Fibroblast of mammary gland (primary cell): ENCODE results near the gene ADPRHL1.

Experiments
- DNase-seq: peaks from one replicate; pipeline ENCODE4 v3.0.0-alpha.2; 2010; ENCODE audit warnings: low read depth
- H3K4me3 ChIP-seq: 2 replicates; pipeline ENCODE4 v1.5.1; 2011; ENCODE audit warnings: low read depth, mild to moderate bottlenecking, low read length, moderate library complexity; ENCODE audit not compliant: control insufficient read depth
- CTCF ChIP-seq: conservative IDR thresholded peaks from 2 replicates; pipeline ENCODE4 v1.5.1; 2011; ENCODE audit warnings: low read depth, low read length, inconsistent platforms; ENCODE audit not compliant: control insufficient read depth, insufficient read depth

ADPRHL1 gene

DNA sequence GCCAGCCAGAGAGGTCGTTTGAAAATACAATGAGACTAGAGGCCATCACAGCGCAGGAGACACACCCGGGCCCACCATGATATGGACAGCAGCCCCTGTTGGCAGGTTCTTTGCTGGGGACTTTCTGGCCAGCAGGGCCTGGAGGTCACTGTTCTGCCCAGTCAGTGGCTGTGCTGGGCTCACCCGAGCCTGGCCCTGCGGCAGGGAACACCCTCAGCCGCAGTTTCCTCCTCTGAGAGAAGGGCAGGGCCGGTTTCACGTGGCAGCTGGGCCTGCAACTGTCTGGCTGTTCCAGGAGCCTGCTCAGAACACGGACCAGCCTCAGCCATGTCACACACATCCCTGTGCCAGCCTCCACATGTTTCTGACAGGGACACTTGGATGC is 39.4 kb downstream of the ADPRHL1 start:
- no peak for DNase-seq
- no peak for TF ChIP-seq CTCF
- H3K4me3 ChIP-seq = no peak overlapping the region

DNA sequence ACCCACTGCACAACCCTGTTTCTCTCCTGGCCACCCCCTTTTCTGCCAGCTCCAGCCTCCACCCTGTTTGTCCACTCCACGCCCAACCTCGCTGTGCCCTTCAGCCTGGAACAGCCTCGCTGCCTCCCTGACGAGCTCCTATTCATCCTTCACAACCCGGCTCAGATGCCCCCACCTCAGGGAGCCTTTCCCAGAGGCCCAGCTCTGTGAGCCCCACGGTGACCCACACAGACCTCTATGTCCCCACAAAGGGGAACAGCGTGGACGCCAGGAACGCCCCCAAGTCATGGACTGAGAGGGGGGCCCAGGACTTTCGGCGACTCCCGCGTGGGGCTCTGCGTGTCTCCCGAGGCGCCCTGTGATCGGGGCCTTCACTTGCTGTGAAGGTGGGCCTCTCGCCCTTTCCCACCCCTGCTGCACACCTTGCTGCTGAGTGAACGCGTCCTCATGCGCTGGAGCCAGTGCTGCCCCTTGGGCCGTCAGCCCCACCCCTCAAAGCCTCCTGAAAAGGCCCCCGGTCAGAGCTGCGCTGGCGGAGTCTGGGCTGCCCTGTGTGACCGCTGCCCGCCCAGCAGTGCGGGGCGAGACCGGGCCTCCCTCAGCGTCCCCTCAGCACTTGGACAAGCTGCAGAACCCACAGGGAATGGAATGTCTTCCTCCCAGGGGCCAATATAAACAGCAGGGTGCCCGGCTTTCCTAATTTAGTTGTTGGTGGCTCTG is 40.0 kb downstream of the ADPRHL1 start:
- H3K4me3 ChIP-seq = no peak overlapping the region
- DNase-seq = no peak
- TF ChIP-seq CTCF = no peak

DNA sequence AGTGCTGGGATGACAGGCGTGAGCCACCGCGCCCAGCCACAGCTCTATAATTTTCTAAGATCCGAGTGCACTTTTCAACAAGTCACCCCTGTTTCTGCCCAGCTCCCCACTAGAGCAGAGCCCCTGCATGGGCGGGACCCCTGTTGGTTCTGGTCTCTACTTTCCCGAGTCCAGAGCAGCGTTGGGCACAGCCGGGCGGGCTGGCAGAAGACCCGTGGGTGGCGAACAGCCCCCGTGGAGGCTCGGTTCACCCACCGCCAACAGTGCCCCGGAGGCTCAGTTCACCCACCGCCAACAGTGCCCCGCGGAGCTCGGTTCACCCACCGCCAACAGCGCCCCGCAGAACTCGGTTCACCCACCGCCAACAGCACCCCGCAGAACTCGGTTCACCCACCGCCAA is 40.8 kb downstream of the ADPRHL1 start:
- no peak for TF ChIP-seq CTCF
- no peak for DNase-seq
- no peak overlapping the region for H3K4me3 ChIP-seq

GRCh38 chr13:113411216-113412023 is 41.9 kb downstream of the ADPRHL1 start:
- DNase-seq = peak; percentile 99
- H3K4me3 ChIP-seq = peak overlapping the region; percentile 37
- TF ChIP-seq CTCF = no peak

- peak; percentile 96 for DNase-seq
- H3K4me3 ChIP-seq = peak overlapping the region; percentile 37
- no peak for TF ChIP-seq CTCF
These were observed 42.7 kb downstream of the ADPRHL1 start for GRCh38 chr13:113410472-113411201.

DNA sequence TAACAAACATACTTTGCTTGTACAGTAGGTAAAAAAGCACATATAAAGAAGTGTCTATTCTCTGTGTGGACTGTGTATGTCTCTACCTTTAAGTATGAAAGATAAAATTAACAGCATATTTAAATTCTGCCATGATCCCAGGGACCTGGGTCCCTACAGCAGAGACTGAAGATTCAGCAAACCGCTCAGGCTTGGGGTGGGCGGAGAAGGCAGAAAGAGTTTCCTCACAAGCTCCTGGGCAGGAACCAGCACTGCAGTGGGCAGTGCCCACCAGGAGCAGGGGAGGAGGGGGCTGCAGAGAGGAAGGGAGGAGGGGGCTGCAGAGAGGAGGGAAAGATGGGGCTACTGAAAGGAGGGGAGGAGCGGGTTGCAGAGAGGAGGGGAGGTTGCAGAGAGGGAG is 44.7 kb downstream of the ADPRHL1 start:
- H3K4me3 ChIP-seq = no peak overlapping the region
- TF ChIP-seq CTCF = no peak
- no peak for DNase-seq
